SU-DHL-6 (cell line): ENCODE data around the gene SPG7.

Experiments
- H2AFZ ChIP-seq: fragments of 200-600 bp; sonication (generic); 2 replicates; pipeline ENCODE4 v1.6.1; 2014; ENCODE audit warnings: low read depth, mild to moderate bottlenecking, moderate library complexity, mixed read lengths, antibody characterized with exemption, low read length; ENCODE audit not compliant: severe bottlenecking
- H3F3A ChIP-seq: fragments of 200-600 bp; shearing (Covaris generic); 2 replicates; pipeline ENCODE4 v1.6.0; 2016; ENCODE audit warnings: antibody characterized with exemption, mild to moderate bottlenecking; ENCODE audit not compliant: insufficient read depth
- H3K27ac ChIP-seq: fragments of 200-600 bp; sonication (generic); 2 replicates; pipeline ENCODE4 v1.5.1; 2016; ENCODE audit warnings: low read depth, mild to moderate bottlenecking, low read length, moderate library complexity, mixed read lengths
- H3K27me3 ChIP-seq: fragments of 200-600 bp; sonication (generic), shearing (Covaris generic); 2 replicates; pipeline ENCODE4 v1.6.0; 2014; ENCODE audit warnings: mild to moderate bottlenecking, low read length
- H3K36me3 ChIP-seq: fragments of 200-600 bp; sonication (generic); 2 replicates; pipeline ENCODE4 v1.6.1; 2014; ENCODE audit warnings: mild to moderate bottlenecking, low read length, mixed read lengths
- H3K4me2 ChIP-seq: fragments of 300-600, 200-600 bp; shearing (Covaris generic), sonication (generic); 2 replicates; pipeline ENCODE4 v1.6.0; 2014; ENCODE audit warnings: low read length, low read depth, mild to moderate bottlenecking; ENCODE audit not compliant: poor library complexity, severe bottlenecking
- H3K4me3 ChIP-seq: fragments of 200-600 bp; sonication (generic); 2 replicates; pipeline ENCODE4 v1.5.1; 2014; ENCODE audit warnings: antibody characterized with exemption, low read length, mild to moderate bottlenecking, mixed read lengths; ENCODE audit not compliant: insufficient read depth, poor library complexity, severe bottlenecking
- H3K79me2 ChIP-seq: fragments of 200-600 bp; sonication (generic); 2 replicates; pipeline ENCODE4 v1.6.1; 2014; ENCODE audit warnings: mild to moderate bottlenecking, low read length, moderate library complexity; ENCODE audit not compliant: insufficient read depth
- H3K9ac ChIP-seq: fragments of 200-600 bp; sonication (generic); 2 replicates; pipeline ENCODE4 v1.7.0; 2014; ENCODE audit warnings: mild to moderate bottlenecking, low read length
- H3K9me2 ChIP-seq: fragments of 200-600 bp; sonication (generic); replicated peaks from 2 replicates; pipeline ENCODE4 v1.6.1; 2014; ENCODE audit warnings: low read length; ENCODE audit not compliant: insufficient read depth
- H3K9me3 ChIP-seq: fragments of 200-600 bp; sonication (generic); 2 replicates; pipeline ENCODE4 v1.6.1; 2014; ENCODE audit warnings: low read length, mixed read lengths; ENCODE audit not compliant: insufficient read depth
- H4K20me1 ChIP-seq: fragments of 200-600 bp; sonication (generic); 2 replicates; pipeline ENCODE4 v1.6.1; 2014; ENCODE audit warnings: low read depth, mild to moderate bottlenecking, antibody characterized with exemption, low read length, moderate library complexity, mixed read lengths
- CTCF ChIP-seq: fragments of 200-600 bp; sonication (generic); IDR thresholded peaks from one replicate; pipeline ENCODE4 v1.5.1; 2017; ENCODE audit warnings: antibody characterized with exemption, mild to moderate bottlenecking, low read length, moderate library complexity; ENCODE audit not compliant: insufficient read depth, poor library complexity, severe bottlenecking
- EZH2phosphoT487 ChIP-seq: fragments of 200-600 bp; sonication (generic), shearing (Covaris generic); conservative IDR thresholded peaks from 2 replicates; pipeline ENCODE4 v1.6.1; 2018; ENCODE audit warnings: mild to moderate bottlenecking, antibody characterized with exemption, low read length, moderate library complexity, mixed read lengths

SPG7 gene

GRCh38 chr16:89522287-89522686 is 14.1 kb downstream of the SPG7 start:
- no peak overlapping the region for H3K27ac ChIP-seq
- no peaks in the 10 kb centered on the region for H3K27me3 ChIP-seq
- H3F3A ChIP-seq: no peaks in the 10 kb centered on the region
- H4K20me1 ChIP-seq: no peaks in the 10 kb centered on the region; the same call in 1 of the 2 replicates
- no peaks in the 10 kb centered on the region for H3K36me3 ChIP-seq
- H3K9ac ChIP-seq: no peak overlapping the region
- peaks cover 8% of the 10 kb centered on the region for H3K79me2 ChIP-seq
- H3K4me2 ChIP-seq: no peak overlapping the region
- TF ChIP-seq EZH2phosphoT487: no peak
- no peak for TF ChIP-seq CTCF
- no peaks in the 10 kb centered on the region for H3K9me2 ChIP-seq
- H3K9me3 ChIP-seq: no peaks in the 10 kb centered on the region
- H3K4me3 ChIP-seq: no peak overlapping the region
- H2AFZ ChIP-seq: no peak overlapping the region

- no peaks in the 10 kb centered on the region; the same call in 1 of the 2 replicates for H4K20me1 ChIP-seq
- no peaks in the 10 kb centered on the region for H3K9me3 ChIP-seq
- H3K79me2 ChIP-seq: peaks cover 8% of the 10 kb centered on the region; the same call in 1 of the 2 replicates
- H3K9ac ChIP-seq: no peak overlapping the region
- H3K36me3 ChIP-seq: no peaks in the 10 kb centered on the region
- H3K4me2 ChIP-seq: no peak overlapping the region
- H3K9me2 ChIP-seq: no peaks in the 10 kb centered on the region
- no peaks in the 10 kb centered on the region for H3F3A ChIP-seq
- no peak overlapping the region for H3K4me3 ChIP-seq
- no peak overlapping the region for H3K27ac ChIP-seq
- TF ChIP-seq CTCF (no peak), EZH2phosphoT487 (no peak)
- no peaks in the 10 kb centered on the region for H3K27me3 ChIP-seq
- no peak overlapping the region for H2AFZ ChIP-seq
Measured at GRCh38 chr16:89523680-89524344, 15.6 kb downstream of the SPG7 start.

GRCh38 chr16:89525146-89525913 is 17.1 kb downstream of the SPG7 start:
- Histone ChIP-seq H3F3A (no peaks in the 10 kb centered on the region), H3K79me2 (peaks cover 4% of the 10 kb centered on the region; the same call in 1 of the 2 replicates), H3K9me3 (no peaks in the 10 kb centered on the region), H3K4me2 (peak overlapping the region; percentile 20), H3K9ac (no peak overlapping the region), H3K27ac (peak overlapping the region; percentile 58), H3K27me3 (no peaks in the 10 kb centered on the region), H3K36me3 (no peaks in the 10 kb centered on the region), H2AFZ (no peak overlapping the region), H3K4me3 (no peak overlapping the region), H3K9me2 (no peaks in the 10 kb centered on the region), H4K20me1 (no peaks in the 10 kb centered on the region)
- TF ChIP-seq CTCF (no peak), EZH2phosphoT487 (no peak)
